Fibroblast of villous mesenchyme (primary cell): Measurements from ENCODE around the gene B4GALNT4. TPM values are rescaled to one million over a fixed set of nuclear protein-coding genes. Genes with fewer than 3 reads are reported as not detected.
"Not testable (repeated sequence)": the region's sequence is repeated elsewhere in the genome, so short reads cannot be mapped to it uniquely, and the experiment has no call there.

Source experiments
- DNase-seq: peaks from one replicate; pipeline ENCODE4 v3.0.0-alpha.2; 2010; ENCODE audit warnings: low read depth
- H3K4me3 ChIP-seq: 2 replicates; pipeline ENCODE4 v1.5.1; 2011; ENCODE audit warnings: low read depth, mild to moderate bottlenecking, low read length
- CTCF ChIP-seq: IDR thresholded peaks from 2 replicates; pipeline ENCODE4 v1.5.1; 2012; ENCODE audit warnings: low read depth, mild to moderate bottlenecking, low read length; ENCODE audit not compliant: insufficient read depth
- total RNA-seq: library from RNA; depleted of rRNA; stranded (reverse); fragments of >200 nt; gene quantifications from 2 replicates; pipeline ENCODE4 v1.2.3, GENCODE V29; 2012

The B4GALNT4 gene
- total RNA-seq, 1 donor = 0.43 TPM

GRCh38 chr11:337711-338110, 31.6 kb upstream of the B4GALNT4 start:
- TF ChIP-seq CTCF = no peak
- H3K4me3 ChIP-seq = no peak overlapping the region
- DNase-seq = no peak

GRCh38 chr11:339963-340362, 29.3 kb upstream of the B4GALNT4 start:
- TF ChIP-seq CTCF = no peak
- H3K4me3 ChIP-seq = no peak overlapping the region
- no peak for DNase-seq

GRCh38 chr11:340539-341512, 28.5 kb upstream of the B4GALNT4 start:
- H3K4me3 ChIP-seq = no peak overlapping the region
- no peak for TF ChIP-seq CTCF
- DNase-seq = no peak

GRCh38 chr11:342328-342727, 27.0 kb upstream of the B4GALNT4 start:
- TF ChIP-seq CTCF = no peak
- no peak overlapping the region for H3K4me3 ChIP-seq
- no peak for DNase-seq

GRCh38 chr11:344836-345578, 24.3 kb upstream of the B4GALNT4 start:
- DNase-seq = no peak
- no peak overlapping the region for H3K4me3 ChIP-seq
- TF ChIP-seq CTCF = no peak

GRCh38 chr11:346529-346928, 22.8 kb upstream of the B4GALNT4 start:
- DNase-seq = no peak
- H3K4me3 ChIP-seq = no peak overlapping the region
- no peak for TF ChIP-seq CTCF

- H3K4me3 ChIP-seq, DNase-seq: not testable (repeated sequence)
These were observed 19.9 kb upstream of the B4GALNT4 start for GRCh38 chr11:349270-349954.

- H3K4me3 ChIP-seq, DNase-seq: not testable (repeated sequence)
These were observed 19.1 kb upstream of the B4GALNT4 start for GRCh38 chr11:350033-350722.
